GM12878 (cell line): Measurements from ENCODE around the gene TASL. TPM values are rescaled to one million over a fixed set of nuclear protein-coding genes. Genes with fewer than 3 reads are reported as not detected.

Experiments
- ATAC-seq: fragments of 200-7000 bp; cut with Tn5 transposase; 3 replicates; pipeline ENCODE4 v1.9.1; 2020; ENCODE audit warnings: mild to moderate bottlenecking, moderate library complexity
- BruUV-seq: library from RNA; stranded (reverse); fragments of 400-500 nt; replicated peaks from 2 replicates; lab custom pipeline; 2021; lab: Mats Ljungman, UMichigan
- CTCF ChIA-PET: fragments of 300-600 bp; sonication (Branson Sonifier 250); formaldehyde crosslinking; extraction: SDS; loops from one replicate; lab custom pipeline; 2021; ENCODE audit warnings: inconsistent platforms; lab: Yijun Ruan, JAX
- POLR2A ChIA-PET: fragments of 350-600 bp; formaldehyde crosslinking; extraction: SDS; loops from one replicate; lab custom pipeline; 2021; ENCODE audit warnings: inconsistent platforms; lab: Charles Lee
- RAD21 ChIA-PET: fragments of 300-600 bp; sonication (Branson Sonifier 250); formaldehyde crosslinking; loops from one replicate; lab custom pipeline; 2023; ENCODE audit warnings: antibody characterized with exemption; ENCODE audit not compliant: unreplicated experiment; lab: Charles Lee
- SMC1A ChIA-PET: fragments of 300-600 bp; sonication (Branson Sonifier 250); formaldehyde crosslinking; loops from one replicate; lab custom pipeline; 2023; ENCODE audit not compliant: unreplicated experiment, uncharacterized antibody; lab: Charles Lee
- DNase-seq: peaks from one replicate; pipeline ENCODE4 v3.0.0-alpha.2; 2011; ENCODE audit warnings: low read depth, low spot score
- FAIRE-seq: peaks from 3 replicates; lab custom pipeline; 2011; peaks lifted over from hg19 to GRCh38; lab: Jason Lieb, UNC
- H2AFZ ChIP-seq: 2 replicates; pipeline ENCODE4 v1.6.0; 2011; ENCODE audit warnings: low read depth, low read length, control low read depth; ENCODE audit not compliant: control insufficient read depth
- H3K27ac ChIP-seq: 2 replicates; pipeline ENCODE4 v1.5.1; 2011; ENCODE audit warnings: control low read depth; ENCODE audit not compliant: control insufficient read depth, insufficient read depth
- H3K27me3 ChIP-seq, 2 experiments: replicated peaks in 1 of 2; 2 replicates each; pipeline versions ENCODE4 v1.6.0 to v1.6.1; 2011; ENCODE audit warnings: low read length in 1 of 2; ENCODE audit not compliant: control insufficient read depth in 2 of 2, insufficient read depth in 2 of 2
- H3K36me3 ChIP-seq, 2 experiments: 2 replicates each; pipeline ENCODE4 v1.5.1; 2011; ENCODE audit warnings: low read length in 1 of 2; ENCODE audit not compliant: control insufficient read depth in 2 of 2, insufficient read depth in 2 of 2
- H3K4me1 ChIP-seq: 2 replicates; pipeline ENCODE4 v1.6.1; 2011; ENCODE audit warnings: mild to moderate bottlenecking, low read length, moderate library complexity, mixed read lengths; ENCODE audit not compliant: control insufficient read depth, insufficient read depth
- H3K4me2 ChIP-seq: 2 replicates; pipeline ENCODE4 v1.6.0; 2011; ENCODE audit warnings: control low read depth; ENCODE audit not compliant: control insufficient read depth, insufficient read depth
- H3K4me3 ChIP-seq: fragments of 200-600 bp; sonication (generic); 2 replicates; pipeline ENCODE4 v1.5.1; 2016
- H3K79me2 ChIP-seq: 2 replicates; pipeline ENCODE4 v1.6.0; 2011; ENCODE audit warnings: low read length; ENCODE audit not compliant: control insufficient read depth, insufficient read depth
- H3K9ac ChIP-seq: 2 replicates; pipeline ENCODE4 v1.8.0; 2011; ENCODE audit warnings: low read length, control low read depth, mixed read lengths; ENCODE audit not compliant: control insufficient read depth, insufficient read depth
- H3K9me3 ChIP-seq: replicated peaks from 3 replicates; pipeline ENCODE4 v1.5.1; 2011; ENCODE audit warnings: mild to moderate bottlenecking, low read length; ENCODE audit not compliant: control insufficient read depth, insufficient read depth
- H4K20me1 ChIP-seq: 2 replicates; pipeline ENCODE4 v1.6.0; 2011; ENCODE audit not compliant: control insufficient read depth, insufficient read depth
- CHD2 ChIP-seq: IDR thresholded peaks from 2 replicates; pipeline ENCODE4 v1.6.1; 2011; ENCODE audit warnings: low read depth, low read length, improper control_type of control experiment, borderline replicate concordance
- E2F8 ChIP-seq: fragments of 450-650 bp; IDR thresholded peaks from 2 replicates; pipeline ENCODE4 v1.6.1; 2018; ENCODE audit warnings: mild to moderate bottlenecking, low read depth, moderate library complexity; ENCODE audit not compliant: partially characterized antibody
- FOXM1 ChIP-seq: IDR thresholded peaks from 2 replicates; pipeline ENCODE4 v1.6.1; 2012; ENCODE audit warnings: low read depth, mild to moderate bottlenecking, inconsistent platforms, low read length, moderate library complexity
- KDM1A ChIP-seq: fragments of 200-600 bp; sonication (generic); IDR thresholded peaks from 2 replicates; pipeline ENCODE4 v1.6.1; 2016; ENCODE audit warnings: borderline replicate concordance
- MTA2 ChIP-seq: fragments of 450-650 bp; IDR thresholded peaks from 2 replicates; pipeline ENCODE4 v1.6.1; 2016; ENCODE audit warnings: low read depth, mild to moderate bottlenecking, moderate library complexity
- NFIC ChIP-seq: IDR thresholded peaks from 2 replicates; pipeline ENCODE4 v1.6.1; 2012; ENCODE audit warnings: low read depth, mild to moderate bottlenecking, inconsistent platforms, low read length, moderate library complexity
- NFXL1 ChIP-seq: fragments of 450-650 bp; IDR thresholded peaks from 2 replicates; pipeline ENCODE4 v1.6.1; 2017; ENCODE audit warnings: antibody characterized with exemption, mild to moderate bottlenecking, borderline replicate concordance
- PKNOX1 ChIP-seq: fragments of 450-650 bp; IDR thresholded peaks from 2 replicates; pipeline ENCODE4 v1.6.1; 2016; ENCODE audit warnings: mild to moderate bottlenecking
- RUNX3 ChIP-seq: IDR thresholded peaks from 2 replicates; pipeline ENCODE4 v1.6.1; 2012; ENCODE audit warnings: low read length, inconsistent platforms
- SIX5 ChIP-seq: IDR thresholded peaks from 2 replicates; pipeline ENCODE4 v1.6.1; 2011; ENCODE audit warnings: mild to moderate bottlenecking, low read depth, low read length, moderate library complexity; ENCODE audit not compliant: severe bottlenecking
- SREBF1 ChIP-seq: IDR thresholded peaks from 2 replicates; pipeline ENCODE4 v1.6.1; 2012; ENCODE audit warnings: mild to moderate bottlenecking, low read length
- STAT3 ChIP-seq: IDR thresholded peaks from 2 replicates; pipeline ENCODE4 v1.6.1; 2011; ENCODE audit warnings: low read depth, low read length, improper control_type of control experiment
- TCF12 ChIP-seq: IDR thresholded peaks from 2 replicates; pipeline ENCODE4 v1.6.1; 2011; ENCODE audit warnings: low read depth, mild to moderate bottlenecking, low read length
- TCF3 ChIP-seq: IDR thresholded peaks from 2 replicates; pipeline ENCODE4 v1.6.1; 2012; ENCODE audit warnings: low read depth, mild to moderate bottlenecking, low read length, borderline replicate concordance; ENCODE audit not compliant: insufficient read depth
- ZBTB11 ChIP-seq: fragments of 450-650 bp; formaldehyde crosslinking; IDR thresholded peaks from 2 replicates; pipeline ENCODE4 v1.5.0; 2022; ENCODE audit warnings: mild to moderate bottlenecking, missing genetic modification characterization
- WGBS: methylation state at CpG from one replicate; pipeline ENCODE4 v1.1.6; 2016; ENCODE audit warnings: low lambda C conversion rate; ENCODE audit not compliant: insufficient replicate concordance, insufficient coverage; ENCODE audit errors: missing lambda C conversion rate; 5-methylcytosine and 5-hydroxymethylcytosine counted together
- in situ Hi-C: fragments of 300-500 bp; cut with MboI; formaldehyde crosslinking; loops from 9 replicates; pipeline ENCODE4 v1.14.3; 2018; ENCODE audit warnings: mixed read lengths
- intact Hi-C: fragments of 100-400 bp; cut with micrococcal nuclease; formaldehyde crosslinking; loops from one replicate; pipeline ENCODE4 v1.14.2; 2022; ENCODE audit not compliant: unreplicated experiment
- polyA plus RNA-seq, 11 experiments: library from polyadenylated mRNA; depleted of rRNA in 4 of 11; unstranded in 6 of 11; stranded (reverse) in 5 of 11; fragments of >200 nt; fragmentation: Nextera tagmentation in 4 of 11; fragmentation: Illumina TruSeq in 1 of 11; extraction: Ambion mirVana in 4 of 11; extraction: Trizol in 1 of 11; gene quantifications; 1 replicate in 1 of 11; 2 replicates in 10 of 11; pipeline versions ENCODE4 v1.2.1 to v1.2.3, GENCODE V29; 2011 to 2016; ENCODE audit warnings: inconsistent platforms in 2 of 11, missing spikeins in 2 of 11, low read depth in 1 of 11
- total RNA-seq, 4 experiments: library from RNA; depleted of rRNA in 3 of 4; stranded (reverse); fragments of >200 nt in 3 of 4; fragmentation: Illumina TruSeq in 1 of 4; extraction: Trizol in 1 of 4; gene quantifications; 2 replicates each; pipeline versions ENCODE4 v1.2.1 to v1.2.3, GENCODE V29; 2013 to 2021

Gene TASL
- total and polyA plus RNA-seq, 10 of the 15 experiments (the other 5 are each of a cell fraction or from before 2014, with no cell fraction given) = 12.4 to 107 (median 18.3) TPM

GRCh38 chrX:30568136-30568535, 9.4 kb downstream of the TASL start:
- in situ Hi-C loops = no loop called here
- WGBS = 74% methylated on average over 4 of the region's 4 CpGs
- DNase-seq (no peak), FAIRE-seq (peak; percentile 62), ATAC-seq (peak; percentile 53)
- no peaks in the 10 kb centered on the region for H3K27me3 ChIP-seq
- SMC1A ChIA-PET = interaction anchor here (0.6 to 1.0 kb wide), 2 partner anchors 9 to 28 kb away, joined by 4 to 5 read pairs; partner anchors contain the start of gene TASL
- H4K20me1 ChIP-seq = no peaks in the 10 kb centered on the region
- POLR2A ChIA-PET = interaction anchor here (0.7 to 2.3 kb wide), 2 partner anchors 10 to 118 kb away, joined by 3 to 12 read pairs; partner anchors contain the start of gene TASL
- peaks cover 8% of the 10 kb centered on the region for H3K9me3 ChIP-seq
- peaks cover 56% of the 10 kb centered on the region for H3K79me2 ChIP-seq
- peaks cover 10% of the 10 kb centered on the region; the same call in 1 of the 2 replicates for H3K4me1 ChIP-seq
- H2AFZ ChIP-seq = no peak overlapping the region
- H3K27ac ChIP-seq = no peak overlapping the region; the same call in 1 of the 2 replicates
- RAD21 ChIA-PET = interaction anchor here (7.3 kb wide), 1 partner anchor 23 kb away, joined by 163 read pairs; no protein-coding TSS in a partner anchor
- peaks cover 5 to 10% of the 10 kb centered on the region in 2 experiments for H3K36me3 ChIP-seq
- CTCF ChIA-PET = interaction anchor here (13.7 kb wide), 1 partner anchor 22 kb away, joined by 282 read pairs; no protein-coding TSS in a partner anchor
- intact Hi-C loops = loop anchor here (2.0 kb wide), 1 partner anchor 145 kb away; no protein-coding TSS in a partner anchor
- peak overlapping the region; percentile 57; the same call in 1 of the 2 replicates for H3K4me2 ChIP-seq
- no peak overlapping the region for H3K4me3 ChIP-seq
- no TSS peak for BruUV-seq
- no peak overlapping the region for H3K9ac ChIP-seq
- TF ChIP-seq KDM1A = no peak
- TF ChIP-seq E2F8 = no peak
- TF ChIP-seq STAT3 = no peak
- no peak for TF ChIP-seq CHD2
- no peak for TF ChIP-seq NFXL1
- TF ChIP-seq PKNOX1 = peak; percentile 59; the same call in 1 of the 2 replicates
- peak; percentile 85 for TF ChIP-seq RUNX3
- TF ChIP-seq MTA2 = peak; percentile 39; the same call in 1 of the 2 replicates
- no peak for TF ChIP-seq FOXM1
- no peak for TF ChIP-seq ZBTB11 (CRISPR knock-in tag)
- no peak for TF ChIP-seq SREBF1
- peak; percentile 79; the same call in 1 of the 2 replicates for TF ChIP-seq TCF12
- no peak for TF ChIP-seq SIX5
- TF ChIP-seq TCF3 = peak; percentile 58; the same call in 1 of the 2 replicates
- TF ChIP-seq NFIC = 0 out of 2 replicates have a peak, but pooled peaks have one; percentile 35
